ENCODE measurements around the gene EBI3.

Gene EBI3

DNA sequence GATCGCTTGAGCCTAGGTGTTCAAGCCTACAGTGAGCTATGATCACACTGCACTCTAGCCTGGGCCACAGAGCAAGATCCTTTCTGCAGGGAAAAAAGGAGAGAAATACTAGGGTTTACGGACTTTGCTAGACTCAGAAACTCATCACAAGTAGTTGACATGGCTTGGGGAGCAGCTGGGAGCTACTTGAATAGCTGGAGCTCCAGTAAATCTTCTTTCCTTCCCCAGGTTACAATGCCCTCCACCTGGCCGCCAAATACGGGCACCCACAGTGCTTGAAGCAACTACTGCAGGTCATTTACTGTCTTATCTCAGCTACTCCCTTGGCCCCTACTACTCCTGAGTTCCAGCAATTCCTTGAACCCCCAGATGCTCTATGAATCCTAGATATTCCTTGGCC, 27.5 kb upstream of the EBI3 start:
- TF ChIP-seq, protein P1, sequence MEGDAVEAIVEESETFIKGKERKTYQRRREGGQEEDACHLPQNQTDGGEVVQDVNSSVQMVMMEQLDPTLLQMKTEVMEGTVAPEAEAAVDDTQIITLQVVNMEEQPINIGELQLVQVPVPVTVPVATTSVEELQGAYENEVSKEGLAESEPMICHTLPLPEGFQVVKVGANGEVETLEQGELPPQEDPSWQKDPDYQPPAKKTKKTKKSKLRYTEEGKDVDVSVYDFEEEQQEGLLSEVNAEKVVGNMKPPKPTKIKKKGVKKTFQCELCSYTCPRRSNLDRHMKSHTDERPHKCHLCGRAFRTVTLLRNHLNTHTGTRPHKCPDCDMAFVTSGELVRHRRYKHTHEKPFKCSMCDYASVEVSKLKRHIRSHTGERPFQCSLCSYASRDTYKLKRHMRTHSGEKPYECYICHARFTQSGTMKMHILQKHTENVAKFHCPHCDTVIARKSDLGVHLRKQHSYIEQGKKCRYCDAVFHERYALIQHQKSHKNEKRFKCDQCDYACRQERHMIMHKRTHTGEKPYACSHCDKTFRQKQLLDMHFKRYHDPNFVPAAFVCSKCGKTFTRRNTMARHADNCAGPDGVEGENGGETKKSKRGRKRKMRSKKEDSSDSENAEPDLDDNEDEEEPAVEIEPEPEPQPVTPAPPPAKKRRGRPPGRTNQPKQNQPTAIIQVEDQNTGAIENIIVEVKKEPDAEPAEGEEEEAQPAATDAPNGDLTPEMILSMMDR (IDR thresholded peaks at IDR 0.05; ENCODE audit: insufficient read depth, low read depth, low read length, missing control alignments) = no peak
- H3K4me3 ChIP-seq (ENCODE audit: low read depth, low read length) = no peak overlapping the region
- DNase-seq (ENCODE audit: low read depth) = no peak

DNA sequence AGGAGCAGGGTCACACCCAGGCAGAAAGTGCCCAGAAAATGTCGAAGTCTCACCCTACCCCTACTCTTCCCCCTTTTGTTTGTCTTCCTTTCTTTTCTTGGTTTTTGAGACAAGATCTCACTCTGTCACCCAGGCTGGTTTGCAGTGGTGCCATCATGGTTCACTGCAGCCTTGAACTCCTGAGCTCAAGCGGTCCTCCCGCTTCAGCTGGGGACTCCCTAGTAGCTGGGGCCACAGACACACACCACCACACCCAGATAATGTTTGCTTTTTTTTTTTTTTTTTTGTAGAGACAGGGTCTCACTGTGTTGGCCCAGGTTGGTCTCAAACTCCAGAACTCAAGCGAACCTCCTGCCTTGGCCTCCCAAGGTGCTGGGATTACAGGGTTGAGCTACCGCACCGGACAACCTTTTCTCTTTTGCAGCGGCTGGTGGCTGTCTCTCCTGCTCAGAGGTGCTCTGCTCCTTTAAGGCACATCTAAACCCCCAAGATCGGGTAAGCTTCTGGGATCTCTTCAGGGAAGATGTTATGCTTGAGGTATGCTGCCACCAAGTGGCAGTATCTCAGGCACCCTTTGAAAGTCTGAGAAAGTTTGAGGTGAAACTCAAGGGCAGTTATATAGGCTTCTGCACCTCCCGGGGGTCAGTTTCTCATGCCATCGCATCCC, 22.4 kb upstream of the EBI3 start:
- TF ChIP-seq, protein P1 (IDR thresholded peaks at IDR 0.05; ENCODE audit: insufficient read depth, low read depth, low read length, missing control alignments) = peak; percentile 41
- no peak overlapping the region for H3K4me3 ChIP-seq (ENCODE audit: low read depth, low read length)
- peak; percentile 59 for DNase-seq (ENCODE audit: low read depth)

DNA sequence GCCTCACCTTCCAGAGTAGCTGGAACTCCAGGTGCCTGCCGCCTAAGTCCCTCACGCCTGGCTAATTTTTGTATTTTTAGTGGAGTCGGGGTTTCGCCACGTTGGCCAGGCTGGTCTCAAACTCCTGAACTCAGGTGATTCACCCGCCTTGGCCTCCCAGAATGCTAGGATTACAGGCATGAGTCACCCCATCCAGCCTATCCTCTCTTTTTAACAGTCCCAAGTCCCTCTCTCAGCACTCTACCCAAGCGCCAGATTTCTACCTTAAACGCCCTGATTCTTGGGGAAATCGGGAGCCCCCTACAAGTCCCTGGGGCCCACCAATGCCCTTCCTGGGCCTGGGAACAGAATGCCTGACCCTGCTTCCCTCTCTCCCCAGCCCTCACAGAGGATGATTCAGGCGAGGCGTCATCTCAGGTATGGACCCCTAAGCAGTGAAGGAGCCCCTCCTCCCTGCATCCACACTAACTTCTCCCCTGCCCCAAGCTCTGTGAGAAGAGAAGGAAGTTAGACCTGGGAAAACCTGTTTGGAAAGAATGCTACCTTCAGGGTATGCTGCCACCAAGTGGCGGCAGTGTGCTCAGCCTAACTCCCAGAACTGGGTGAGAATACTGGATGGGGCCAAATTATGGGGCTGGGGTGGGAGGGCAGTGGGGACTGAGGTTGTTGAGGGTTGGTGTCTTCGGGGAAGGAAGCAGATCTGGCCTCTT, 20.8 kb upstream of the EBI3 start:
- DNase-seq (ENCODE audit: low read depth) = no peak
- no peak overlapping the region for H3K4me3 ChIP-seq (ENCODE audit: low read depth, low read length)
- TF ChIP-seq, protein P1 (IDR thresholded peaks at IDR 0.05; ENCODE audit: insufficient read depth, low read depth, low read length, missing control alignments) = peak; percentile 63

DNA sequence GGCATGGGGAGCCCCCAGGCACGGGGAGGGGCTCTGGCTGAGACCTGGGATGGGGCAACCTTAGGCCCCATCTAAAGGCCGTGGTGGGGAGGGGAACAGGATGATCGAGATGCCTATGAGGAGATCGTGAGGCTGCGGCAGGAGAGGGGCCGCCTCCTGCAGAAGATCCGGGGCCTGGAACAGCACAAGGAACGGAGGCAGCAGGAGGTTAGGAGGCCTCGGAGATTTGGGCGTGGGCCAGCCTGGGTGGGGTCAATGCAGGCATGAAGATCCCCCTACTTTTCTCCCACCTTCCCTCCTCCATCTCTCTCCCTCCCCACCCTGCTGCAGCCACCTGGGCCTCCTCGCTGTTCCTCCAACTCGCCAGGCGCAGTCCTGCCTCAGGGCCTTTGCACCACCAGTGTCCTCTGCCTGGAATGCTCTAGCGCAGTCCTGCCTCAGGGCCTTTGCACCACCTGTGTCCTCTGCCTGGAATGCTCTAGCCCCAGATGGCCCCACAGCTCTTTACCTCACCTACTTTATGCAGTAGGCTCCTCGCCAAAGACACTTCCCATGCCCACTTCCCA, 19.1 kb upstream of the EBI3 start:
- no peak overlapping the region for H3K4me3 ChIP-seq (ENCODE audit: low read depth, low read length)
- no peak for DNase-seq (ENCODE audit: low read depth)
- TF ChIP-seq, protein P1 (IDR thresholded peaks at IDR 0.05; ENCODE audit: insufficient read depth, low read depth, low read length, missing control alignments) = no peak

DNA sequence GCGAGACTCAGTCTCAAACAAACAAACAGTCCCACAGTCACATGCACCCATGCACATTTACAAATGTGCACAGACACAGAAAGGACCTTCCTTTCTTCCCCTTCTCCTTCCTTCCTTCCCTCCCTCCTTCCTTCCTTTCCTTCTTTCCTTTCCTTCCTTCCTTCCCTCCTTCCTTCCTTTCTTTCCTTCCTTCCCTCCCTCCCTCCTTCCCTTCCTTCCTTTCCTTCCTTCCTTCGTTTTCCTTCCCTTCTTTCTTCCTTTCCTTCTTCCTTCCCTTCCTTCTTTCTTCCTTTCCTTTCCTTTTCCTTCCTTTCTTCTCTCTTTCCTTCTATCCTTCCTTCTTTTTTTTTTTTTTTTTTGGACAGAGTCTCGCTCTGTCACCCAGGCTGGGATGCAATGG, 16.2 kb upstream of the EBI3 start:
- no peak overlapping the region for H3K4me3 ChIP-seq (ENCODE audit: low read depth, low read length)
- DNase-seq (ENCODE audit: low read depth) = no peak
- TF ChIP-seq, protein P1 (IDR thresholded peaks at IDR 0.05; ENCODE audit: insufficient read depth, low read depth, low read length, missing control alignments) = no peak

DNA sequence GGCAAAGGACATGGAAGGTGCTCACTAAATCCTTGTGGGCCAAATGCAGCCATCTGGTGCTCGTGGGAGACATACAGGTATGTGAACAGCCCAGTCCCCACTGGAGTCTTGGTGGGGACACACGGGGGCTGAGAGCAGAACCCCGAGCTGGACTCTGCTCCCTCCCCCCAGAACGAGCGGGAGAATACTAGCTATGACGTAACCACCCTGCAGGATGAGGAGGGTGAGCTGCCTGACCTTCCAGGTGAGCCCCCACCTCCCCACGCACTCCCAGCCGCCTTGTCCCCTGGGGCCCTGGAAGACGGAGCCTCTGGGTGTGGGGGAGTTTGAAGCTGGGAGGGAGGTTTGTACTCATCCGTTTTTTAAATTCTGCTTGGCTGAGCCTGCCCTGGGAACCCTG, 13.5 kb upstream of the EBI3 start:
- H3K4me3 ChIP-seq (ENCODE audit: low read depth, low read length) = no peak overlapping the region
- TF ChIP-seq, protein P1 (IDR thresholded peaks at IDR 0.05; ENCODE audit: insufficient read depth, low read depth, low read length, missing control alignments) = no peak
- no peak for DNase-seq (ENCODE audit: low read depth)

Data from GM12865 (cell line).